Kasumi-1 (cell line): Measurements from ENCODE around the gene GDF10.
A peak's percentile ranks its signal among the peaks of the same experiment; 100 is the strongest.

Source experiments
- DNase-seq, 2 experiments: peaks; one replicate each; lab custom pipeline; 2025; lab: John Stamatoyannopoulos, UW

The GDF10 gene

GRCh38 chr10:47353351-47353750 is 53.4 kb downstream of the GDF10 start:
- no peak for DNase-seq

GRCh38 chr10:47354165-47354564 is 54.2 kb downstream of the GDF10 start:
- no peak for DNase-seq

- no peak for DNase-seq
Observed at GRCh38 chr10:47354900-47355299, 54.9 kb downstream of the GDF10 start.

- no peak for DNase-seq
Observed at GRCh38 chr10:47356708-47357107, 56.7 kb downstream of the GDF10 start.

GRCh38 chr10:47357131-47357582 is 57.2 kb downstream of the GDF10 start:
- DNase-seq = no peak

- no peak for DNase-seq
Observed at GRCh38 chr10:47357911-47358310, 57.9 kb downstream of the GDF10 start.

DNA sequence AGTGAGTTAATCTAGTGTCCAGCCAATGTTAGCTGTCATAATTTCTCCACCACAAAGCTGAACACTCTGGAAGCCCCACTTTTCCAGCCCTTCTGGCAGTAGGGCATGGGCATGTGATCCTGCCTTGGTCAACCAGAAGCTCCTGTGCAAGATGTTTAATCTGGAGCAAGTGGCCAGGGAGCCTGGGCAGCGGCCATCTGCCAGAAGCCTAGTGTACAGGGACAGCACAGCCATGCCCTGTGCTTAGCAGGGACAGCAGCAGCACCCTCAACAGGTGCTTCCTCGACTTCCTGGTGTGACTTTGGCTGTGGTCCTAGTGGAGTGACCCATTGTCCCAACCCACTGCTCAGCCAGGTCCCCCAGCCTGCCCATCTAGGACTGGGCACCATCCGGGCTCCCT is 58.5 kb downstream of the GDF10 start:
- DNase-seq = no peak

DNA sequence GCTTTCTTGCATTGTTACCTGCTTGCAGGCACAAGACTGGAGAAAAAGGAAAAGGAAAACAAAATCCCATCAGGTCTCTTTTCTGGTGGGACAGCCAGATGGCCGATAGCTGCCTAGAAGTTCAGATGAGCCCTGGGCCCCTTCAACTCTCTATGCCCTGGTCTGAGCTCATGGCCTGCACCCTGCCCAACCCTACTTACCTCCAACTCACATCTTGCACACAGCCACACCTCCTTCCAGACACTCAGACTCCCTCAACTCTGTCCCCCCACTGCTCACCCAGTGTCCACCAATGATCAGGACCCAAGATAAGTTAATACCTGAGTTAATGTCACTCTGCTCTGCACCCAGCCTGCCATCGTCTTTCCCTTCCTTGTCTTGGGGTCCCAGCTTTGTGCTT is 59.1 kb downstream of the GDF10 start:
- DNase-seq = no peak

DNA sequence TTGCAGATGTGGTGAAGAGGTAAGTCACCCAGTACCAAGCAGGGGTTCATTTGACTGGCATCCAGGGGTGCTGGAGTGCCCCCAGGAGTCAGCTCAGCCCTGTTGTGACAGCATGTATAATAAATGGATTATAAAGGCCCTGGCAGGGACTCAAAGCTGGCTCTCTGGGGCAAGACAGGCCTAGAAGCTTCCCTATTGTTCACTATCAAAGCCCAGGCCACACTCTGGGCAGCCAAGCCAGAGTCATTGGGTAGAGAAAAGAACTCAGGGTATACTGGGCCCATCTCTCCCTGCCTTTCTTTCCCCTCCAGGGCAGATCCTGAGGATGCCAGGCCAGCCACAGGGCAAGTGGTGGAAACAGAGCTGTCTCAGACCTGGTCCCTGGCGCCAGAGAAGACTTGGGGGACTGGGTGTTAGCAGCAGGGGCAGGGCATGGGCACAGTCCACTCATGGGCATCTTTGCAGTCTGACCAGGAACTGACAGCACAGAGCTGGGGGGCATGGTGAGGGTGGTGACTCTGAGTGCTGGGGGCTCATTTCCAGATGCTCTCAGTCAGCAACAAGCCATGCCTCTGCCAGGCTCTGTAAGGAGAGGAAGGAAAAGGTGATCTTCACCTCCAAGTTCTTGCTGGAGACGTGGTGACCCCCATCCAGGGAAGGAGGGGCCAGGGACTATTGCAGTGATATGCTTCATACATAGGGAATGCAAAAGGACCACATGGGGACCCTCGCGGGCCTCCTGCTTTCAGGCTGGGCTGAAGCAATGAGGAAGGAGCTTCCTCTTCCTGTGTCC is 59.8 kb downstream of the GDF10 start:
- no peak for DNase-seq

DNA sequence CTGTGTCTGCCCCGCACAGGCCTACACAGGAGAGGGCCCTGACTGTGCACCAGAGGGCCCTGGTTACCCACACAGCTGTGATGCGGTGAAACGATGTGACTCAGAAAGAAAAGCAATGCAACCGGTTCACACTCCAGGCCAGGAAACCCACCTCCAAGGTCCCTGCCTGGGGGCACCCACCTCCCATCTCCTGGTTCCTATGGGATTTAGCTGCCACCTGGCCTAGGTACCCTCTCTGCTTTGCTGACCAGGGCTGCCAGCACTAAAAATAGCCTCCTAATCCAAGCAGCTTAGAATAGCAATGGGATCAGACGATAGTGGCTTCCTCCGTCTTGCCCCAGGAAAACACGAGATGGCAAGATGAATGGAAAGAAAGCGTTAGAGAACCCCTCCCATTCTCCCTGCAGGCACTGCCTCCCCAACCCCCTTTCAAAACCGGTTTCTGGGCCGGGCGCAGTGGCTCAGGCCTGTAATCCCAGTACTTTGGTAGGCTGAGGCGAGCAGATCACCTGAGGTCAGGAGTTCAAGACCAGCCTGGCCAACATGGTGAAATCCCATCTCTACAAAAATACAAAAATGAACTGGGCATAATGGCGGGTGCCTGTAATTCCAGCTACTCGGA is 60.5 kb downstream of the GDF10 start:
- DNase-seq = no peak

GRCh38 chr10:47361293-47361692 is 61.3 kb downstream of the GDF10 start:
- DNase-seq = peak; percentile 19 to 24

DNA sequence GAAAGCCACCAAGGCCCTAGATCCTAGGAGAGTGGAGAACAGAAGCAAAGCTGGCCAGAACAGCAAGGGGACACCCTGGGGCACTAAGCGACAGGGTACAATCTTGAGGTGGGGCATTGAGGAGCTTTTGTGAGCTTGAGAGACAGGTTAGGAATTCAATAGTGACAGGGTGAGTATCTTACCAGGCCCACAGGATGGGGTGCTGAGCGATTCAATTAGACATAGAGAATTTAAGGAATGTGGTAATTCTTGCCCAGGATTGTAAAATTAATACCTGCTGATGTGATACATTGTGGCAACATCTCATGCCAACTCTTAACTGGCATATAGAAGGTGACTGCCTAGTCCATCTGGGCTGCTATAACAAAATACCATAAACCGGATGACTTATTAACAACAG is 62.2 kb downstream of the GDF10 start:
- DNase-seq = no peak
